Inflammatory macrophage (primary cell): ENCODE data around the gene DMRT1.

Source experiments
- DNase-seq, 2 donors: peaks; one replicate each; pipeline ENCODE4 v3.0.0-alpha.2; 2020 to 2022

The DMRT1 gene

GRCh38 chr9:1002678-1003077 lies 161.2 kb downstream of the DMRT1 start:
- no peak for DNase-seq

- peak; percentile 82 to 83 for DNase-seq
Observed at GRCh38 chr9:1005043-1005667, 163.7 kb downstream of the DMRT1 start.

DNA sequence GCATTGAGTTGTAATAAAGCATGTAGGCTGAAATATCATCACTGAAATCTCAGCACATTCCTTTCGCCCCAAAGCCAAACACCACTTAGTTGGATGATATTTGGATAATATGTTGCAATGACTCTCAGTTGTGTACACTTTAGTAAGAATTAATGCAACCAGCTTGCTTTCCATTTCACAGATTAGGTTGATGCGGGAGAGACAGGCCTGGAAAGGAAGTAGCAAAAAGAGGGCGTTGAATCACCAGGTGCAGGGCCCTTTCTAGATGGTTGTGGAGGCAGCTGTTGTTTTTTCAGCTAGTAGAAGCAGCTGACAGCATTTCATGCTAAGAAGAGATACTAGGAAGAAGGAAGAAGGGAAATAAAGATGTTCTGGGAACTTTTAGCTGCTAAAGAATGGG lies 165.8 kb downstream of the DMRT1 start:
- DNase-seq: no peak

GRCh38 chr9:1008216-1008615 lies 166.7 kb downstream of the DMRT1 start:
- DNase-seq: peak; percentile 19 to 84

GRCh38 chr9:1009101-1009707 lies 167.7 kb downstream of the DMRT1 start:
- DNase-seq: peak; percentile 85

GRCh38 chr9:1013021-1013420 lies 171.5 kb downstream of the DMRT1 start:
- peak; percentile 23 to 28 for DNase-seq

DNA sequence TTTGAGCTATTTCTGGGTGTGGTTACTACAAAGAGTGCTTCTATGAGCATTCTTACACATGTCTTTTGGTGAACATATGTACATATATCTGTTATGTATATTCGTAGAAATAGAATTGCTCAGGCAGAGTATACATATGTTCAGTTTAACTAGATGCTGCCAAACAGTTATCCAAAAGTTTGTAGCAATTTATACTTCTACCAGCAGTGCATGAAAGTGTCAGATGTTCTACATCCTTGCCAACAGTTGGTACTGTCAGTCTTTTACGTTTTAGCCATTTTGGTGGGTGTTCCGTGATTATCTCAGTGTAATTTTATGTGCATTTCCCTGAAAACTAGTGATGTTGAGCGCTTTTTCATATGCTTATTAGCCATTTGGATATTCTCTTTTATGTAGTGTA lies 172.7 kb downstream of the DMRT1 start:
- DNase-seq: no peak

DNA sequence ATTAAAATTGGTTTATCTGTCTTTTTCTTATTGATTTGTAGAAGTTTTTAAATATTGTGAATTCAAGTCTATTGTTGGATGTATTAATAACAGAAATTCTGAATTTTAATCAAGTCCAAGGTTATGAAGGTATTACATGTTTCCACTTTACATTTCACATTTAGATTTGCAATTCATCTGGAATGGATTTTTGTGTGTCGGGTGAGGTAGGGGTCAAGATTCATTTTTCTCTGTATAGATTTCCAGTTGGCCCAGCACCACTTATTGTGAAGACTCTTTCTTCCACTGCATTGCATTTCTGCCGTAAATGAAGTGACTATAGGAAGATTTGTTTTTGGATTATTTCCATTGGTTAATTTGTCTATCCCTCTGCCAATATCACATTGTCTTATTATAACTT lies 173.1 kb downstream of the DMRT1 start:
- no peak for DNase-seq

- peak in 1 of 2 donors; percentile 32 for DNase-seq
Observed at GRCh38 chr9:1018121-1018520, 176.6 kb downstream of the DMRT1 start.
